Nephron (organoid): ENCODE results near the gene ACAA2.
A peak's percentile ranks its signal among the peaks of the same experiment; 100 is the strongest.

Experiments
- H3K27ac Mint-ChIP-seq, 3 experiments: 2 replicates each; pipeline ENCODE4 v1.8.0; 2020; ENCODE audit warnings: mixed read lengths in 3 of 3, mild to moderate bottlenecking in 2 of 3, moderate library complexity in 1 of 3
- H3K27me3 Mint-ChIP-seq: 2 replicates; pipeline ENCODE4 v1.8.0; 2021; ENCODE audit warnings: low read depth, mild to moderate bottlenecking, moderate library complexity, mixed read lengths
- H3K36me3 Mint-ChIP-seq: 2 replicates; pipeline ENCODE4 v1.8.0; 2020; ENCODE audit warnings: low read depth, mixed read lengths
- H3K4me1 Mint-ChIP-seq: 2 replicates; pipeline ENCODE4 v1.8.0; 2020; ENCODE audit warnings: mixed read lengths
- H3K4me3 Mint-ChIP-seq, 3 experiments: 2 replicates each; pipeline ENCODE4 v1.8.0; 2020; ENCODE audit warnings: mild to moderate bottlenecking in 3 of 3, mixed read lengths in 3 of 3, moderate library complexity in 2 of 3
- H3K9me3 Mint-ChIP-seq: 2 replicates; pipeline ENCODE4 v1.8.0; 2020; ENCODE audit warnings: mixed read lengths
- CTCF ChIP-seq, 3 experiments: fragments of 200-600 bp; sonication (generic); IDR thresholded peaks; one replicate each; pipeline ENCODE4 v1.5.0; 2021; ENCODE audit warnings: antibody characterized with exemption in 3 of 3; ENCODE audit not compliant: unreplicated experiment in 3 of 3

Gene ACAA2

GRCh38 chr18:49843778-49844625, 30.7 kb upstream of the ACAA2 start:
- no peak for TF ChIP-seq CTCF (IDR thresholded peaks at IDR 0.05; ENCODE audit: unreplicated experiment in 3 of 3)
- Mint-ChIP-seq H3K36me3 (no peaks in the 10 kb centered on the region), H3K27me3 (peaks cover 3% of the 10 kb centered on the region), H3K9me3 (no peaks in the 10 kb centered on the region), H3K4me3 (peak overlapping the region in 1 of 3 experiments; percentile 25), H3K27ac (peak overlapping the region; percentile 43 to 73 (median 63)), H3K4me1 (peaks cover 46% of the 10 kb centered on the region)

GRCh38 chr18:49843131-49843530, 29.8 kb upstream of the ACAA2 start:
- no peak for TF ChIP-seq CTCF (IDR thresholded peaks at IDR 0.05; ENCODE audit: unreplicated experiment in 3 of 3)
- Mint-ChIP-seq H3K27me3 (no peaks in the 10 kb centered on the region), H3K9me3 (no peaks in the 10 kb centered on the region), H3K4me3 (no peak overlapping the region), H3K4me1 (peaks cover 46% of the 10 kb centered on the region), H3K27ac (peak overlapping the region in 1 of 3 experiments; percentile 25), H3K36me3 (no peaks in the 10 kb centered on the region)

GRCh38 chr18:49842656-49843055, 29.3 kb upstream of the ACAA2 start:
- H3K36me3 Mint-ChIP-seq, result no peaks in the 10 kb centered on the region
- H3K27me3 Mint-ChIP-seq, result no peaks in the 10 kb centered on the region
- no peaks in the 10 kb centered on the region for H3K9me3 Mint-ChIP-seq
- H3K4me1 Mint-ChIP-seq, result peaks cover 46% of the 10 kb centered on the region
- no peak overlapping the region for H3K4me3 Mint-ChIP-seq
- no peak overlapping the region for H3K27ac Mint-ChIP-seq
- no peak for TF ChIP-seq CTCF (IDR thresholded peaks at IDR 0.05; ENCODE audit: unreplicated experiment in 3 of 3)

GRCh38 chr18:49841236-49842217, 28.2 kb upstream of the ACAA2 start:
- Mint-ChIP-seq H3K36me3 (peaks cover 3% of the 10 kb centered on the region), H3K4me3 (no peak overlapping the region), H3K27ac (peak overlapping the region in 1 of 3 experiments; percentile 1), H3K27me3 (no peaks in the 10 kb centered on the region), H3K9me3 (no peaks in the 10 kb centered on the region), H3K4me1 (peaks cover 44% of the 10 kb centered on the region)
- TF ChIP-seq CTCF (IDR thresholded peaks at IDR 0.05; ENCODE audit: unreplicated experiment in 3 of 3), result no peak

- H3K4me3 Mint-ChIP-seq, result no peak overlapping the region
- peaks cover 22% of the 10 kb centered on the region for H3K4me1 Mint-ChIP-seq
- no peaks in the 10 kb centered on the region for H3K9me3 Mint-ChIP-seq
- TF ChIP-seq CTCF (IDR thresholded peaks at IDR 0.05; ENCODE audit: unreplicated experiment in 3 of 3), result no peak
- H3K27ac Mint-ChIP-seq, result no peak overlapping the region
- H3K27me3 Mint-ChIP-seq, result no peaks in the 10 kb centered on the region
- H3K36me3 Mint-ChIP-seq, result peaks cover 6% of the 10 kb centered on the region
Measured at GRCh38 chr18:49839012-49839411, 25.7 kb upstream of the ACAA2 start.
